ENCODE measurements around the gene ZNF423.

The ZNF423 gene

DNA sequence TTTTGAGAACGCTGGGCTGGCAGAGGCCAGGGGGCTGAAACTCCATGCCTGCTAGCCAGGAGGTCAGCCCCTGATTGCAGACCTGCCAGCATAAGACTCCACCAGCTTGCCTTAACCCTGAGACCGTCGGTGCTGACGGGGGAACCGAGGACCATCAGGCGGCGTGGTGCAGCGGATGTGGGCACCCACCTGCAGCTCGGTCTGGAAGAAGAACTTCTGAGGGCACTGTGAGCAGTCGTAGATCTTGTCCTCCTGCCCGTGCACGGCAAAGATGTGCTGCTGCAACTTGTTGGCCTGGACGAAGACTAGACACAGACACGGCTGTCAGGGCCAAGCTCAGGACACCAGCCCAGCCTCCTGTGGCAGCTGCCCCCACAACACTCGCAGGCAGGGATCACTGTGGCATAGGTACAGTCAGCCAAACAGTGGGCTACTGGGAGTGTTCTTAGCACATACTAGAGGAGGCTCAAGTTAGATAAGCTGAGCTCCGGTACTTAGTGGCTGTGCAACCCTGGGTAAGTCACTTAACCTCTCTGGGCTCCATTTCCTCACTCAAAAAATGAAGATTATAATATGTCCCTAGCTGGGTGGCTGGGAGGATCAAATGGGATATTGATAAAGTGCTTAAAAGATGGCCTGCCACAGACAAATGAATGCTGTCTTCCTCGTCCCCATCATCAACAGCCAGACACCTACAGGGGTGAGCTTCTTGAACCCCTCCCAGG lies 332.3 kb downstream of the ZNF423 start:
- DNase-seq (ENCODE audit: low read depth): no peak
- TF ChIP-seq, protein P1, sequence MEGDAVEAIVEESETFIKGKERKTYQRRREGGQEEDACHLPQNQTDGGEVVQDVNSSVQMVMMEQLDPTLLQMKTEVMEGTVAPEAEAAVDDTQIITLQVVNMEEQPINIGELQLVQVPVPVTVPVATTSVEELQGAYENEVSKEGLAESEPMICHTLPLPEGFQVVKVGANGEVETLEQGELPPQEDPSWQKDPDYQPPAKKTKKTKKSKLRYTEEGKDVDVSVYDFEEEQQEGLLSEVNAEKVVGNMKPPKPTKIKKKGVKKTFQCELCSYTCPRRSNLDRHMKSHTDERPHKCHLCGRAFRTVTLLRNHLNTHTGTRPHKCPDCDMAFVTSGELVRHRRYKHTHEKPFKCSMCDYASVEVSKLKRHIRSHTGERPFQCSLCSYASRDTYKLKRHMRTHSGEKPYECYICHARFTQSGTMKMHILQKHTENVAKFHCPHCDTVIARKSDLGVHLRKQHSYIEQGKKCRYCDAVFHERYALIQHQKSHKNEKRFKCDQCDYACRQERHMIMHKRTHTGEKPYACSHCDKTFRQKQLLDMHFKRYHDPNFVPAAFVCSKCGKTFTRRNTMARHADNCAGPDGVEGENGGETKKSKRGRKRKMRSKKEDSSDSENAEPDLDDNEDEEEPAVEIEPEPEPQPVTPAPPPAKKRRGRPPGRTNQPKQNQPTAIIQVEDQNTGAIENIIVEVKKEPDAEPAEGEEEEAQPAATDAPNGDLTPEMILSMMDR (IDR thresholded peaks at IDR 0.05; ENCODE audit: low read depth, low read length, missing control alignments): no peak
- no peak overlapping the region for H3K4me3 ChIP-seq (ENCODE audit: low read depth, low read length)

DNA sequence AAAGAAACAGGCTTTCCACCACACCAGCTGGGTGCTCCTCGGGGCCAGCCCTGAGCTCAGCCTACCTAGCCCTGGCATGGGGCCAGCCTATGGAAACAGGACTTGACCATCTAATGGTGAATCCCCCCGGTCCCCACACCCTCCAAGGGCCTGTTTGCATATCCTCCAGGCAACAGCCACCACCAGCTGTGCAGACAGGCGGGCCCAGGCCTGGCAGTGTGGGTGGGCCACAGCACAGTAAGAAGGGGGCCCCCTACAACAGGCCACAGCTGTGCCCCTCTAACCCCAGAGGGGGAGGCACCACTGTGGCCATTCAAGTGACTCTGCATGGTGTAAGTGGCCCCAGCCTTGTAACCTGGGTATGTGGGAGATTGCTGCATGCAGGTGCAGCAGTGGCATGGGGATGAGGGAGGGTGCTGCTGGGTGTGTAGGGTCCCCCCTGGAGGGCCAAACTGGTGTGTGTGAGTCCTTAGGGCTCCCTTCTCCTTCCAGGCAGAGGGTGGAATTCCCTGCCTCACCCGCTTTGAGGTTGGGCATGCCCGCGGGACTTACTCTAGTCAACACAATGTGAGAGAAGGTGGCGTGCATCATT lies 334.1 kb downstream of the ZNF423 start:
- TF ChIP-seq, protein P1 (IDR thresholded peaks at IDR 0.05; ENCODE audit: low read depth, low read length, missing control alignments): no peak
- no peak overlapping the region for H3K4me3 ChIP-seq (ENCODE audit: low read depth, low read length)

DNA sequence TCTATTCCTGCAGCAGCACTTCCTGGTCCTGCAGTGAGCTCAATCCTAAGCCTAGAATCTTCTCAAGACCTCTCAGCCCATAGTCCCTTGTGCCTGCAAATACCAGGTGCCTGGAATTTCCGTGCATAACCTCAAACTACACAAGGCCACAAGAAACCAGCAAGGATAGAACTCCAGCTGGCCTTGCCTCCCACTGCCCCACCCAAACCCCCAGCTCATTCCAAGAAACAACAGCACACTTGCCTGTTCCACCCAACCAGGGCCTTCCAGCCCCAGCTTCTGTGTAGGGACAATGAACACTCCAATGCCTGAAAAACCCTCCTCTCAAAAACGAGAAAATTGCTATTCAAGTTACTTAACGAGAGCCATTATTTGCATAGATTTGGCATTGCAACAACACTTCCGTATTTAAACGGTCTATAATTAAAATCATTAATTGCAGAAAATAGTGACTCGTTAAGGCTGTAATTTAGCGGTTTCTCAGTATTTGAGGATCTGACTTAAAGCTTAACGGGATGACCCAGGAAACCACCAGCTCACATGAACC lies 335.3 kb downstream of the ZNF423 start:
- no peak overlapping the region for H3K4me3 ChIP-seq (ENCODE audit: low read depth, low read length)
- TF ChIP-seq, protein P1 (IDR thresholded peaks at IDR 0.05; ENCODE audit: low read depth, low read length, missing control alignments): no peak
- no peak for DNase-seq (ENCODE audit: low read depth)

More for the DNA sequence above, 334.1 kb downstream of the ZNF423 start:
- DNase-seq (ENCODE audit: low read depth): no peak

DNA sequence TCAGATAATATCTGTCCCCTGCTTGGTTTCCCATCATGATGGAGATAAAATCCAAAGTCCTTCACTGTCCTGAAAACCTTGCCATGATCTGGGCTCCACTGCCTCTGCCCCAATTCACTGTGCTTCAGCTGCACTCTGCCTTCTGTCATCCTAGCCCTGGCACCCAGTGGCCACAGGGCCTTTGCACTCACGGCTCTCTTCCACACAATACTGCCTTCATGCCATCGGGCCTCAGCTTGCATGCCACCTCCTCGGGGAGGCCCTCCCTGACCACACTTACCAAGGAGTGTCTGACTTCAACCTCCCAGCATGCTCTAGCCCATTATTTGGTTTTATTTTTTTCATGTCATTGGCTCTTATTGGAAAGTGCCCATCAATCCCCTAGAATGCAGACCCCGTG lies 336.2 kb downstream of the ZNF423 start:
- no peak for DNase-seq (ENCODE audit: low read depth)
- TF ChIP-seq, protein P1 (IDR thresholded peaks at IDR 0.05; ENCODE audit: low read depth, low read length, missing control alignments): no peak

GRCh38 chr16:49519008-49519656 lies 336.8 kb downstream of the ZNF423 start:
- no peak for DNase-seq (ENCODE audit: low read depth)
- H3K4me3 ChIP-seq (ENCODE audit: low read depth, low read length): no peak overlapping the region
- TF ChIP-seq, protein P1 (IDR thresholded peaks at IDR 0.05; ENCODE audit: low read depth, low read length, missing control alignments): no peak

More for the DNA sequence above, 336.2 kb downstream of the ZNF423 start:
- H3K4me3 ChIP-seq (ENCODE audit: low read depth, low read length): no peak overlapping the region

DNA sequence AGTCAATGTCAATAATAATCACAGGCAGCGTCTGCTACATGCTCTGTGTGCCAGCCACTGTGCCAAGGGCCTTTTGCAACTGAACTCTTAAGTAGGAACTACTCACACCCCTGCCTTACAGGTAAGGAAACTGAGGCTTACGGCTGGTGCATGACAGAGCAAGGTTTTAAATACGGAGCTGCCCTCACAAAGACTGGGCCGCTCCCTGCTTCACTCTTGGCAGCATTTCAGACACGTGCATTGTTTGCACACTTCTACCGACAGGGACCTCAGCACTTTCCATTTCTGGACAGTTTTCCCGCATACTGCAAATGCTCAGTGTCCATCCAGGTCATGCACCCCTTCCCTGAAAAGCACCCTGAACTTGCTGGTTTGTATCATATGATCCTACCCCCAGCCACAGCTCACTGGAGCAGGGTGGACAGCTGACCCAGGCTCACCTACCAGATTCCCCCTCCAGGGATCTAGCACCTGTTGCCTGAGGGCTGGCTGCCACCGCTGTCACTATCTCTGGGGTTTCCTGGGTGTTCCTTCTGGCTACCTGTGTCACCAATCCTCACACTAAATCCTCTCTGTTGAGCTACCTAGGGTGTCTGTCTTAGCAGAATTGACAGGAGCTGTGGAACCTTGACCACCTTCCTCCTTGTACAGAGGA lies 339.4 kb downstream of the ZNF423 start:
- no peak overlapping the region for H3K4me3 ChIP-seq (ENCODE audit: low read depth, low read length)
- DNase-seq (ENCODE audit: low read depth): no peak
- TF ChIP-seq, protein P1 (IDR thresholded peaks at IDR 0.05; ENCODE audit: low read depth, low read length, missing control alignments): no peak

Measured in GM12864 (cell line).